Epidermal melanocyte (primary cell): ENCODE data around the gene LRRC25.

Experiments
- DNase-seq: peaks from one replicate; pipeline ENCODE4 v3.0.0; 2011; ENCODE audit warnings: low spot score; ENCODE audit not compliant: insufficient read length

LRRC25 gene

GRCh38 chr19:18348171-18348570 lies 49.3 kb downstream of the LRRC25 start:
- DNase-seq, result no peak

- DNase-seq, result no peak
These were observed 51.3 kb downstream of the LRRC25 start for GRCh38 chr19:18346091-18346490.

GRCh38 chr19:18345296-18345695 lies 52.1 kb downstream of the LRRC25 start:
- no peak for DNase-seq

- no peak for DNase-seq
These were observed 52.9 kb downstream of the LRRC25 start for GRCh38 chr19:18344582-18344950.

GRCh38 chr19:18342090-18342632 lies 55.3 kb downstream of the LRRC25 start:
- DNase-seq, result no peak
